ENCODE results near the gene UNC13A. TPM values are rescaled to one million over a fixed set of nuclear protein-coding genes. Genes with fewer than 3 reads are reported as not detected.

Gene UNC13A
- total RNA-seq, 6 experiments from 2014 or later, result 0.02 TPM; not detected in 5

DNA sequence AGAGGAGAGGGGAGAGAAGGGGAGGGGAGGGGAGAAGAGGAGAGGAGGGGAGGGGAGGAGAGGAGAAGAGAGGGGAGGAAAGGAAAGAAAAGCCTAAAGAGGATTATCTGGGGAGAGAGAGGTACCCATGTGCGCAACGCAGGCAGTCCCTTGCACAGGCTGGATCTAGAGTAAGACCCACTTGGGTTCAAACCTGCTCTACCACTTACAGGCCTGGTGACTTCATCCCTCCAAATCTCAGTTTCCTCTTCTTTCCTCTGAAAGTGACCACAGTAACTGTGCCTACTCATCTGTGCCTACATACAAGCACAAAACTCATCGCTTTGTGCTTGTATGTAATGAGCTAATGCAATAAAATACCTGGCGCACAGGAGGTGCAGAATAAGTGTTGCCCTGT, 30.4 kb upstream of the UNC13A start:
- WGBS (ENCODE audit: insufficient coverage, low coverage, low lambda C conversion rate, missing lambda C conversion rate), result 93% methylated on average over 2 of the region's 4 CpGs
- no peak overlapping the region for H3K27ac ChIP-seq
- H3K9me3 ChIP-seq, result no peaks in the 10 kb centered on the region
- intact Hi-C loops (cut with DNase I), result loop anchor here in 1 of 2 donors (10.0 kb wide), 1 partner anchor 56 kb away; no protein-coding TSS in a partner anchor
- TF ChIP-seq POLR2A (IDR thresholded peaks at IDR 0.05), result no peak
- TF ChIP-seq, protein P1, sequence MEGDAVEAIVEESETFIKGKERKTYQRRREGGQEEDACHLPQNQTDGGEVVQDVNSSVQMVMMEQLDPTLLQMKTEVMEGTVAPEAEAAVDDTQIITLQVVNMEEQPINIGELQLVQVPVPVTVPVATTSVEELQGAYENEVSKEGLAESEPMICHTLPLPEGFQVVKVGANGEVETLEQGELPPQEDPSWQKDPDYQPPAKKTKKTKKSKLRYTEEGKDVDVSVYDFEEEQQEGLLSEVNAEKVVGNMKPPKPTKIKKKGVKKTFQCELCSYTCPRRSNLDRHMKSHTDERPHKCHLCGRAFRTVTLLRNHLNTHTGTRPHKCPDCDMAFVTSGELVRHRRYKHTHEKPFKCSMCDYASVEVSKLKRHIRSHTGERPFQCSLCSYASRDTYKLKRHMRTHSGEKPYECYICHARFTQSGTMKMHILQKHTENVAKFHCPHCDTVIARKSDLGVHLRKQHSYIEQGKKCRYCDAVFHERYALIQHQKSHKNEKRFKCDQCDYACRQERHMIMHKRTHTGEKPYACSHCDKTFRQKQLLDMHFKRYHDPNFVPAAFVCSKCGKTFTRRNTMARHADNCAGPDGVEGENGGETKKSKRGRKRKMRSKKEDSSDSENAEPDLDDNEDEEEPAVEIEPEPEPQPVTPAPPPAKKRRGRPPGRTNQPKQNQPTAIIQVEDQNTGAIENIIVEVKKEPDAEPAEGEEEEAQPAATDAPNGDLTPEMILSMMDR (IDR thresholded peaks at IDR 0.05), result no peak
- DNase-seq (no peak), ATAC-seq (no peak)
- no peak overlapping the region for H3K4me3 ChIP-seq
- no peaks in the 10 kb centered on the region for H3K27me3 ChIP-seq
- no peaks in the 10 kb centered on the region for H3K36me3 ChIP-seq
- peaks cover 0 to 18% (median 5%) of the 10 kb centered on the region in 4 donors for H3K4me1 ChIP-seq

DNA sequence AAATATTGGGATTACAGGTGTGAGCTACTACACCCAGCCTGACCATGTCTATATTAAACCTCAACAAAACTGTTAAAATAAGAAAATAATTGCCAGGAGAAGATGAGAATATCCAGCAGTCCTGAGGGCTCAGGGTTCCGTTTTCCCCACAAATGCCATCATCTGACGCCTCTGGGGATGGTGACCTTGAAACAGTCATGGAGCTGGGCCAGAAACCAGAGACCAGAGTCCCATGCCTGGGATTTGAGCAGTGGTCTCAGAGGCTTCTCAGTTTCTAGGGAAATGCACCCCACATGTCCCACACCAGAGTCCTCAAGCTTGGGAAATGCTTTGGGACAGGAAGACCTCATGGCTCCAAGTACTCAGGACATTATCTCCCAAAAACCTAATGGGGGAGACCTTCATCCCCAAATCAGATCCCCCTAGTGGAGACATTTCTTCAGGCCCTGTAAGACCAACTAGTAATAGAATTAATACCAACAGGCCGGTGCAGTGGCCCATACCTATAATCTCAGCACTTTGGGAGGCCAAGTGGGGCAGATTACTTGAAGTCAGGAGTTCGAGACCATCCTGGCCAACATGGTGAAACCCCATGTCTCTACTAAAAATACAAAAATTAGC, 28.3 kb upstream of the UNC13A start:
- ATAC-seq, result no peak
- TF ChIP-seq, protein P1 (IDR thresholded peaks at IDR 0.05), result no peak
- no peak for TF ChIP-seq POLR2A (IDR thresholded peaks at IDR 0.05)

DNA sequence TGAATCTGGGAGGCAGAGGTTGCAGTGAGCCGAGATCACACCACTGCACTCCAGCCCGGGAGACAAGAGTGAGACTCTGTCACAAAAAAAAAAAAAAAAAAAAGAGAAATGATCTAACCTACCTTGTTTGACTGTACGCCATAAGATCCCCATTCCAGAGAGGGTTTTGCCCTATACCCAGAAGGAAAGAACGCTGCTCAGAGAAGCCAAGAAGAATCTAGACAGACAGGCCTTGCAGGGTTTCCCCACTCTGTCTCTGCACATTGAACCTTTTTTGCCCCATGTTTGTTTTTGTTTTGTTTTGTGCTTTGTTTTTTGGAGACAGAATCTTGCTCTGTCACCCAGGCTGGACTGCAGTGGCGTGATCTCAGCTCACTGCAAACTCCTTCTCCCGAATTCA, 23.7 kb upstream of the UNC13A start:
- 62% methylated on average over 5 of the region's 6 CpGs for WGBS (ENCODE audit: insufficient coverage, low coverage, low lambda C conversion rate, missing lambda C conversion rate)
- TF ChIP-seq POLR2A (IDR thresholded peaks at IDR 0.05), result no peak
- TF ChIP-seq, protein P1 (IDR thresholded peaks at IDR 0.05), result no peak
- no peak overlapping the region for H3K27ac ChIP-seq

More for the DNA sequence above, 28.3 kb upstream of the UNC13A start:
- Histone ChIP-seq H3K4me1 (peaks cover 0 to 12% (median 5%) of the 10 kb centered on the region in 4 donors), H3K9me3 (no peaks in the 10 kb centered on the region), H3K27ac (no peak overlapping the region), H3K36me3 (no peaks in the 10 kb centered on the region), H3K4me3 (no peak overlapping the region), H3K27me3 (no peaks in the 10 kb centered on the region)
- DNase-seq, result no peak
- 50% methylated on average over 2 of the region's 4 CpGs for WGBS (ENCODE audit: insufficient coverage, low coverage, low lambda C conversion rate, missing lambda C conversion rate)
- intact Hi-C loops (cut with DNase I), result loop anchor here in 1 of 2 donors (10.0 kb wide), 1 partner anchor 58 kb away; no protein-coding TSS in a partner anchor

DNA sequence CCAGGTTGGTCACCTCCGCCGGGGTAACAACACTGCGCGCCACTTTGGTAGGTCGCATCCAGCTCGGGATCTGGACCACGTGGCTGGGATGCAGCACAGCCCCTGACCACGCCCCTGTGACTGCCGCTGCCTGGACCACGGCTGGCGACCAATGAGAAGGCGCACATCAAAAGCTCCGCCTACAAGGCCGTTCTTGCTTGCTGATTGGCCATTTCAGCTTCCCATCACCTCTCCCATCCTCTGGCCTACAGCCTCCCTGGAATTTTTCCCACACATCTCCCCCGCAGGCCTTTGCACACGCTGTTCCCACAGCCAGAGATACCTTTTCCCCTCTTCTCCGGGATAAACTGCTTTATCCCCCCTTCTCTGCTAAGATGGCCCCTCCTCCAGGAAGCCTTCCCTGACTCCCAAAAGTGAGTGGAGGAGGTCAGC, 18.6 kb upstream of the UNC13A start:
- Histone ChIP-seq H3K36me3 (no peaks in the 10 kb centered on the region), H3K4me3 (no peak overlapping the region), H3K4me1 (no peaks in the 10 kb centered on the region), H3K9me3 (no peaks in the 10 kb centered on the region), H3K27me3 (no peaks in the 10 kb centered on the region), H3K27ac (no peak overlapping the region)
- ATAC-seq, result no peak
- DNase-seq, result no peak
- intact Hi-C loops (cut with DNase I), result loop anchor here in 1 of 2 donors (10.0 kb wide), 2 partner anchors 78 to 148 kb away; partner anchors contain the start of gene RPL18A
- TF ChIP-seq, protein P1 (IDR thresholded peaks at IDR 0.05), result no peak
- TF ChIP-seq POLR2A (IDR thresholded peaks at IDR 0.05), result no peak
- 21% methylated on average over 6 of the region's 17 CpGs for WGBS (ENCODE audit: insufficient coverage, low coverage, low lambda C conversion rate, missing lambda C conversion rate)

More for the DNA sequence above, 23.7 kb upstream of the UNC13A start:
- H3K9me3 ChIP-seq, result no peaks in the 10 kb centered on the region
- H3K27me3 ChIP-seq, result no peaks in the 10 kb centered on the region
- ATAC-seq, result no peak
- H3K4me1 ChIP-seq, result no peaks in the 10 kb centered on the region
- H3K4me3 ChIP-seq, result no peak overlapping the region
- no peak for DNase-seq
- H3K36me3 ChIP-seq, result no peaks in the 10 kb centered on the region
- intact Hi-C loops (cut with DNase I), result loop anchor here in 1 of 2 donors (10.0 kb wide), 1 partner anchor 63 kb away; no protein-coding TSS in a partner anchor
